ENCODE results near the gene CAMK2N2.

- peak; percentile 43 for TF ChIP-seq CTCF (IDR thresholded peaks at IDR 0.05; ENCODE audit: insufficient read depth, low read depth, low read length)
- no peak for TF ChIP-seq EZH2 (IDR thresholded peaks at IDR 0.05; ENCODE audit: insufficient read depth, low read length)
These were observed 33.8 kb downstream of the CAMK2N2 start for GRCh38 chr3:184227481-184227935.

Measured in astrocyte (in vitro differentiated cells and primary cell).